Vagina (tissue), 2 donors: ENCODE measurements around the gene SLC28A1.

Experiments
- POLR2A ChIP-seq, 2 donors: fragments of 450-650 bp; IDR thresholded peaks; one replicate each; pipeline ENCODE4 v1.6.1; 2017; ENCODE audit warnings: antibody characterized with exemption in 2 of 2, mild to moderate bottlenecking in 2 of 2, moderate library complexity in 2 of 2
- POLR2AphosphoS5 ChIP-seq, 2 donors: sonication (generic); formaldehyde crosslinking; IDR thresholded peaks; one replicate each; pipeline ENCODE4 v1.9.0; 2017; ENCODE audit warnings: antibody characterized with exemption in 2 of 2, mild to moderate bottlenecking in 2 of 2, low read depth in 1 of 2; ENCODE audit not compliant: insufficient read depth in 1 of 2
- TF ChIP-seq, protein P1 (sequence below), 3 experiments: fragments of 450-650 bp in 2 of 3; fragments of 200-600 bp in 1 of 3; sonication (generic) in 1 of 3; IDR thresholded peaks; one replicate each; pipeline ENCODE4 v1.5.1; 2017 to 2019; ENCODE audit warnings: antibody characterized with exemption in 3 of 3, mild to moderate bottlenecking in 2 of 3, moderate library complexity in 2 of 3

DNA sequence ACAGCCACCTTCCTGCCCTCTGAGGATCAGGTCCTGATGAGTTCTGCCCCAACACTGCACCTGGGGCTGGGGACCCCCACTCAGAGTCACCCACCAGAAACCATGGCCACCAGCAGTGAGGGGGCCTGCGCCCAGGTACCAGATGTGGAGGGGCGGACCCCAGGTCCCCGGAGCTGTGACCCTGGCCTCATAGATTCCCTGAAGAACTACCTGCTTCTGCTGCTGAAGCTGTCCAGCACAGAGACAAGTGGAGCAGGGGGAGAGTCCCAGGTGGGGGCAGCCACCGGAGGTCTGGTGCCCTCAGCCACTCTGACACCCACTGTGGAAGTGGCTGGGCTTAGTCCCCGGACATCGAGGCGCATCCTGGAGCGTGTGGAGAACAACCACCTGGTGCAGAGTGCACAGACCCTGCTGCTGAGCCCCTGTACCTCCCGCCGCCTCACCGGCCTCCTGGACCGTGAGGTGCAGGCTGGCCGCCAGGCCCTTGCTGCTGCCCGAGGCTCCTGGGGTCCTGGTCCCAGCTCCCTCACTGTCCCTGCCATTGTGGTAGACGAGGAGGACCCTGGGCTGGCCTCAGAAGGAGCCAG, 27.0 kb upstream of the SLC28A1 start:
- TF ChIP-seq, protein P1, sequence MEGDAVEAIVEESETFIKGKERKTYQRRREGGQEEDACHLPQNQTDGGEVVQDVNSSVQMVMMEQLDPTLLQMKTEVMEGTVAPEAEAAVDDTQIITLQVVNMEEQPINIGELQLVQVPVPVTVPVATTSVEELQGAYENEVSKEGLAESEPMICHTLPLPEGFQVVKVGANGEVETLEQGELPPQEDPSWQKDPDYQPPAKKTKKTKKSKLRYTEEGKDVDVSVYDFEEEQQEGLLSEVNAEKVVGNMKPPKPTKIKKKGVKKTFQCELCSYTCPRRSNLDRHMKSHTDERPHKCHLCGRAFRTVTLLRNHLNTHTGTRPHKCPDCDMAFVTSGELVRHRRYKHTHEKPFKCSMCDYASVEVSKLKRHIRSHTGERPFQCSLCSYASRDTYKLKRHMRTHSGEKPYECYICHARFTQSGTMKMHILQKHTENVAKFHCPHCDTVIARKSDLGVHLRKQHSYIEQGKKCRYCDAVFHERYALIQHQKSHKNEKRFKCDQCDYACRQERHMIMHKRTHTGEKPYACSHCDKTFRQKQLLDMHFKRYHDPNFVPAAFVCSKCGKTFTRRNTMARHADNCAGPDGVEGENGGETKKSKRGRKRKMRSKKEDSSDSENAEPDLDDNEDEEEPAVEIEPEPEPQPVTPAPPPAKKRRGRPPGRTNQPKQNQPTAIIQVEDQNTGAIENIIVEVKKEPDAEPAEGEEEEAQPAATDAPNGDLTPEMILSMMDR (IDR thresholded peaks at IDR 0.05), result no peak
- no peak for TF ChIP-seq POLR2A (IDR thresholded peaks at IDR 0.05)
- no peak for TF ChIP-seq POLR2AphosphoS5 (IDR thresholded peaks at IDR 0.05; ENCODE audit: insufficient read depth in 1 of 2, low read depth in 1 of 2)
